SKM-1 treated with dmso at 0.1 percent for 144 hours (cell line): Measurements from ENCODE around the gene YWHAE.
"Not testable (repeated sequence)": the region's sequence is repeated elsewhere in the genome, so short reads cannot be mapped to it uniquely, and the experiment has no call there.

Experiments used
- DNase-seq: peaks from one replicate; lab custom pipeline; 2025; ENCODE audit not compliant: unreplicated experiment; lab: John Stamatoyannopoulos, UW

The YWHAE gene

GRCh38 chr17:1399679-1400512 is at the start of gene YWHAE:
YWHAE (minus strand) TSS chr17:1400222; CDS start chr17:1400110, 112 bp downstream.
- peak; percentile 60 for DNase-seq

GRCh38 chr17:1449412-1449967 is 49.5 kb upstream of the YWHAE start:
- DNase-seq: no peak

- DNase-seq: no peak
Observed at GRCh38 chr17:1447052-1447451, 47.0 kb upstream of the YWHAE start.

- no peak for DNase-seq
Observed at GRCh38 chr17:1446201-1446600, 46.2 kb upstream of the YWHAE start.

- DNase-seq: not testable (repeated sequence)
Observed at GRCh38 chr17:1445695-1446094, 45.7 kb upstream of the YWHAE start.

- DNase-seq: not testable (repeated sequence)
Observed at GRCh38 chr17:1442721-1443120, 42.7 kb upstream of the YWHAE start.

GRCh38 chr17:1442187-1442586 is 42.2 kb upstream of the YWHAE start:
- DNase-seq: no peak

GRCh38 chr17:1440921-1441320 is 40.9 kb upstream of the YWHAE start:
- no peak for DNase-seq

- no peak for DNase-seq
Observed at GRCh38 chr17:1438593-1439083, 38.6 kb upstream of the YWHAE start.

- DNase-seq: no peak
Observed at GRCh38 chr17:1435326-1435725, 35.3 kb upstream of the YWHAE start.

GRCh38 chr17:1434150-1434549 is 34.1 kb upstream of the YWHAE start:
- no peak for DNase-seq

- DNase-seq: no peak
Observed at GRCh38 chr17:1431631-1432104, 31.6 kb upstream of the YWHAE start.

- DNase-seq: no peak
Observed at GRCh38 chr17:1423456-1424135, 23.6 kb upstream of the YWHAE start.

GRCh38 chr17:1422885-1423284 is 22.9 kb upstream of the YWHAE start:
- no peak for DNase-seq

GRCh38 chr17:1421470-1421869 is 21.4 kb upstream of the YWHAE start:
- DNase-seq: no peak

- DNase-seq: no peak
Observed at GRCh38 chr17:1420981-1421380, 21.0 kb upstream of the YWHAE start.

- DNase-seq: no peak
Observed at GRCh38 chr17:1420163-1420562, 20.1 kb upstream of the YWHAE start.

- DNase-seq: not testable (repeated sequence)
Observed at GRCh38 chr17:1418476-1418875, 18.5 kb upstream of the YWHAE start.

- no peak for DNase-seq
Observed at GRCh38 chr17:1416414-1416813, 16.4 kb upstream of the YWHAE start.

- no peak for DNase-seq
Observed at GRCh38 chr17:1414634-1415033, 14.6 kb upstream of the YWHAE start.

- no peak for DNase-seq
Observed at GRCh38 chr17:1414001-1414574, 14.1 kb upstream of the YWHAE start.
